Upper lobe of right lung (tissue), 1 donor: ENCODE data around the gene FGD5. TPM values are rescaled to one million over a fixed set of nuclear protein-coding genes. Genes with fewer than 3 reads are reported as not detected.

Experiments used
- ATAC-seq: fragments of 200-7000 bp; cut with Tn5 transposase; one replicate; pipeline ENCODE4 v1.9.1; 2020; ENCODE audit warnings: mild to moderate bottlenecking, moderate library complexity
- DNase-seq: peaks from one replicate; pipeline ENCODE4 v3.0.0-alpha.2; 2020
- H3K27ac ChIP-seq: fragments of 200-600 bp; one replicate; pipeline ENCODE4 v1.8.0; 2022
- H3K27me3 ChIP-seq: fragments of 200-600 bp; one replicate; pipeline ENCODE4 v1.8.0; 2022; ENCODE audit warnings: mild to moderate bottlenecking
- H3K36me3 ChIP-seq: fragments of 200-600 bp; one replicate; pipeline ENCODE4 v1.8.0; 2022
- H3K4me1 ChIP-seq: fragments of 200-600 bp; one replicate; pipeline ENCODE4 v1.8.0; 2022
- H3K4me3 ChIP-seq: fragments of 200-600 bp; one replicate; pipeline ENCODE4 v1.8.0; 2022; ENCODE audit warnings: mild to moderate bottlenecking
- H3K9me3 ChIP-seq: fragments of 200-600 bp; one replicate; pipeline ENCODE4 v1.8.0; 2022
- intact Hi-C: fragments of 100-400 bp; cut with DNase I; formaldehyde crosslinking; loops from one replicate; pipeline ENCODE4 v1.11.0; 2022
- total RNA-seq: library from RNA; stranded (reverse); fragmentation: NEBNext Ultra II Directional; extraction: Animal tissue kit (Norgen Biotek cat#: 25700); gene quantifications from one replicate; pipeline ENCODE4 v1.2.1, GENCODE V29; 2021
- TF ChIP-seq, protein P1 (sequence below): fragments of 200-600 bp; IDR thresholded peaks from one replicate; pipeline ENCODE4 v1.8.0; 2022; ENCODE audit warnings: antibody characterized with exemption
- donor health status: DM: no; HTN: yes; CAD: no; lungs with severe emphysema.

Gene FGD5
- total RNA-seq, 1 donor from 2014 or later, result 84.2 TPM

DNA sequence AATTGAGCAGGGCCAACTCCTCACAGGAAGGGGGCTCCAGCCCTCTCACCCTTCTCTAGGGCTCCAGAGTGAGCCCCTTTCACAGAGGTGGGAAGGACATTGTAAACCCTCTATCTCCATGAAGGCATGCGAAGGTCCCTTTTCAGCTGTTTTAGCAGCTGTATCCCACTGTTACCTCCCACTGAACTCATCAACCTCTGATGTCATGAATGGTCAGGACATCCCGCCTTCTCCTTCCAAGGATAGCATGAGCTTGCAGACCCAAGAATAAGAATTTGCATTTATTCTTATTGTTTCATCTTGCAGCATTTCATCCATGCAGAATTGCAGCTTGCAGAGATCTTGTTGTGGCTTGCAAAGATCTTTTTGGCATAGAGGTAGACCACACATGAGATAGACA is 24.3 kb upstream of the FGD5 start:
- no peak for DNase-seq
- no peak overlapping the region for H3K4me3 ChIP-seq
- H3K9me3 ChIP-seq, result no peaks in the 10 kb centered on the region
- no peak overlapping the region for H3K27ac ChIP-seq
- peaks cover 19% of the 10 kb centered on the region for H3K4me1 ChIP-seq
- ATAC-seq, result no peak
- no peaks in the 10 kb centered on the region for H3K36me3 ChIP-seq
- intact Hi-C loops, result loop anchor here (5.0 kb wide), 1 partner anchor 128 kb away; no protein-coding TSS in a partner anchor
- H3K27me3 ChIP-seq, result peaks cover 4% of the 10 kb centered on the region
- TF ChIP-seq, protein P1, sequence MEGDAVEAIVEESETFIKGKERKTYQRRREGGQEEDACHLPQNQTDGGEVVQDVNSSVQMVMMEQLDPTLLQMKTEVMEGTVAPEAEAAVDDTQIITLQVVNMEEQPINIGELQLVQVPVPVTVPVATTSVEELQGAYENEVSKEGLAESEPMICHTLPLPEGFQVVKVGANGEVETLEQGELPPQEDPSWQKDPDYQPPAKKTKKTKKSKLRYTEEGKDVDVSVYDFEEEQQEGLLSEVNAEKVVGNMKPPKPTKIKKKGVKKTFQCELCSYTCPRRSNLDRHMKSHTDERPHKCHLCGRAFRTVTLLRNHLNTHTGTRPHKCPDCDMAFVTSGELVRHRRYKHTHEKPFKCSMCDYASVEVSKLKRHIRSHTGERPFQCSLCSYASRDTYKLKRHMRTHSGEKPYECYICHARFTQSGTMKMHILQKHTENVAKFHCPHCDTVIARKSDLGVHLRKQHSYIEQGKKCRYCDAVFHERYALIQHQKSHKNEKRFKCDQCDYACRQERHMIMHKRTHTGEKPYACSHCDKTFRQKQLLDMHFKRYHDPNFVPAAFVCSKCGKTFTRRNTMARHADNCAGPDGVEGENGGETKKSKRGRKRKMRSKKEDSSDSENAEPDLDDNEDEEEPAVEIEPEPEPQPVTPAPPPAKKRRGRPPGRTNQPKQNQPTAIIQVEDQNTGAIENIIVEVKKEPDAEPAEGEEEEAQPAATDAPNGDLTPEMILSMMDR, result no peak

DNA sequence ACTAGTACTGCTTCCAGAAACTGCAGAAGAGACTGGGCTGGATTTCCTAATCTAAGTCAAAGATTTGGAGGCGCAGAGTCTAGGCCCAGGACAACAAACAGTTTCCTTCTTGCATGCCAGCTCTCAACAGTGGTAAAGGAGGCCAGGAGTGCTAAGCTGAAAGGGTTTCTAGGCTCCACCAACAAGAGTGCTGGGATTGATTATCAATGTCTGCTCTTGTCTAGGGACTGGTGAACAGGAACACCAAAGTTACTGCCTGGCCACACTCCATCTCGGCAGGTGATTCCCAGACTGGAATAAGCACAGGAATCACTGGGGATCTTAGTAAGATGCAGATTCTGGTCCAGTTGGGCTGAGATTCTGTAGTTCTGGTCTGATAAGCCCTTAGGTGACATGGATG is 22.8 kb upstream of the FGD5 start:
- no peaks in the 10 kb centered on the region for H3K9me3 ChIP-seq
- ATAC-seq, result no peak
- no peak overlapping the region for H3K27ac ChIP-seq
- intact Hi-C loops, result no loop called here
- no peak overlapping the region for H3K4me3 ChIP-seq
- H3K36me3 ChIP-seq, result no peaks in the 10 kb centered on the region
- H3K27me3 ChIP-seq, result peaks cover 4% of the 10 kb centered on the region
- peaks cover 19% of the 10 kb centered on the region for H3K4me1 ChIP-seq
- TF ChIP-seq, protein P1, result no peak
- peak; percentile 11 for DNase-seq

DNA sequence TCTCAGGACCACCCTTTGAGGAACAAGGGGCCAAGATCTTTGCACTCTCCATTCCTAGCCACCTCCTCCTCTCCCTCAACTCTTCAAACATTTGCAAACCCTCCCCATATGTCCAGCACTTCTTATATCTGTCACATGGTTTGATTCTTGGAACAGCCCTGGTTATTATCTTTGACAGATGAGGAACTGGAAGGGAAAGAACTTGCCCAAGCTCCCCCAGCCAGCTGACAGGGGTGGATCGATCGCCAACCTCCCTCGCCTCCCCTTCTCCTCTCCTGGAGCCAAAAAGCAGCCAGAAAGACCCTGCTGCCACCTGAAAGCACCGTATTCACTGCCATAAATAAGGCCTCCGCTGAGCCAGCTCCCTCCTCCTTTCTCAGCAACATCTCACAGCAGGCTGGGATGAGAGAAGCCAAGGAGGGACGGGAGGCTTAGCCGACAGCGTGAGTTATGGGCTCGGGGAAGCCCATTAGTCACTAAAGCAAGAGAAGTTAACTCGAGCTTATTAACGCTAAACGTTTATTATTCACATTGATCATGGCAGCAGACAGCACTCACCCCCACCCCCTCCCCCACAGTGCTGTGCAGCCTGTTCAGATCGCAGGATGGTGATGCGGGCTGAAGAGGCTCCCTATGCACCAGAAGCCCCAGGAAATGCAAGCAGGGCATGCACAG is 22.2 kb upstream of the FGD5 start:
- intact Hi-C loops, result no loop called here
- H3K27ac ChIP-seq, result no peak overlapping the region
- no peak overlapping the region for H3K4me3 ChIP-seq
- H3K36me3 ChIP-seq, result no peaks in the 10 kb centered on the region
- peak; percentile 50 for ATAC-seq
- TF ChIP-seq, protein P1, result no peak
- peaks cover 17% of the 10 kb centered on the region for H3K4me1 ChIP-seq
- peaks cover 2% of the 10 kb centered on the region for H3K27me3 ChIP-seq
- no peaks in the 10 kb centered on the region for H3K9me3 ChIP-seq
- peak; percentile 46 for DNase-seq

DNA sequence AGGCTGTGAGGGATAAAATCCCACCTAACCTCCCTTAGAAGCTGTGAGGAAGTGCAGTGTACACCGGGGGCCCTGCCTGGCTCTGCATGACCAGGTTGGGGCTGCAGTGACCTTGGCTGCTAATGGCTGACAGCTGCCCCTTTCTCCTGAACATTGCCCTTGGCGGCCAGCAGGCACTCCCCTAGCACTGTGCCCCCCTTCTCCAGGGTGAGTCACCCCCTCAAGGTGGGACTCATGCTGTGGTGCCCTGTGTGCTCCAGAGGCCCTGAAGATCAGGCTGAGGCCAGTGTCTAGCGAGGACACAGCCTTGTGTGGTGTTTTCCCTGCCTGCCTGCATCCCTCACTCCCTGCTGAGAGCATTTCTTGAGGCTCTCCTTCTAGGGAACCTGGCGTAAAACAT is 21.0 kb upstream of the FGD5 start:
- DNase-seq, result peak; percentile 48
- Histone ChIP-seq H3K27me3 (no peaks in the 10 kb centered on the region), H3K4me3 (no peak overlapping the region), H3K36me3 (no peaks in the 10 kb centered on the region), H3K4me1 (peaks cover 19% of the 10 kb centered on the region), H3K27ac (no peak overlapping the region), H3K9me3 (no peaks in the 10 kb centered on the region)
- TF ChIP-seq, protein P1, result no peak
- intact Hi-C loops, result no loop called here
- ATAC-seq, result no peak

DNA sequence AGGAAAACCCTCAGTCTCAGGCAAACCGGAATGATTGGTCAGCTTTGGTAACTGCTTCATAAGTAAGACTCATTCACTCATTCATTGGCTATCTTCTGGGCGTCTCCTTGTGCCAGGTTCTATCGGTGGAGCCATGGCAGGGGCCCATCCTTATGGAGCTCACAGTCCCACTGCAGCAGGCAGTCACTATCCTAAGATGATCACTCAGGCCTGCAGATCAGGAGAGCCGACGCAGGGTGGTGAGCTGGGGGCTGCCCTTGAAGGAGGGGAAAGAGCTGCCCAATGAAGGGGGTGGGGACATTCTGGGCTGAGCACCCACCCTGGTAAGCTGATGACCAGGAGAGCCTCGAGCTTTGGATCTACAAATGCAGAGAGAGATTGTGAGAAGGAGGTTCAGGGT is 20.5 kb upstream of the FGD5 start:
- Histone ChIP-seq H3K4me1 (peaks cover 19% of the 10 kb centered on the region), H3K9me3 (no peaks in the 10 kb centered on the region), H3K4me3 (no peak overlapping the region), H3K27ac (no peak overlapping the region), H3K36me3 (no peaks in the 10 kb centered on the region), H3K27me3 (no peaks in the 10 kb centered on the region)
- TF ChIP-seq, protein P1, result no peak
- intact Hi-C loops, result no loop called here
- DNase-seq, result peak; percentile 22
- no peak for ATAC-seq
